ENCODE data around the gene FGD4.
A peak's percentile ranks its signal among the peaks of the same experiment; 100 is the strongest.

Gene FGD4

DNA sequence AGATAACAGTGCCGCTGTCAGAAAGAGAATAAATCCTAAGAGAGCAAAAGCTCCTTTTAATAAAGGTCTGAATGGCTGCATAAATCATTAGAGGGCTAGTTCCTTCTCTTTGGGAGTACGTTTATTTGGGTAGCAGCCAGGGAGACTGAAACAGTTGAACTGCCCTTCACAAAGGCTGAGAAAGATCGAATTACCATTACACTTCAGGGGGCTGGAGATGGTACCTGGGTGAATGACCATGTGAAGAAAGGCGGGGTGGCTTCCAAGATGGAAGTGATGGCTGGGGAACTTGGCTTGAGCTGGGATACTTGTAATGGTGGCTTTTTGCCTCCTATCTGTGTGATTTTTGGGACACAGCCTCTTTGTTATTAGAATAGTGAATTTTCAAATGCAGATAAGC, 1.7 kb upstream of the FGD4 start:
- Mint-ChIP-seq H3K36me3 (no peaks in the 10 kb centered on the region), H3K9me3 (no peaks in the 10 kb centered on the region), H3K27ac (no peak overlapping the region)

DNA sequence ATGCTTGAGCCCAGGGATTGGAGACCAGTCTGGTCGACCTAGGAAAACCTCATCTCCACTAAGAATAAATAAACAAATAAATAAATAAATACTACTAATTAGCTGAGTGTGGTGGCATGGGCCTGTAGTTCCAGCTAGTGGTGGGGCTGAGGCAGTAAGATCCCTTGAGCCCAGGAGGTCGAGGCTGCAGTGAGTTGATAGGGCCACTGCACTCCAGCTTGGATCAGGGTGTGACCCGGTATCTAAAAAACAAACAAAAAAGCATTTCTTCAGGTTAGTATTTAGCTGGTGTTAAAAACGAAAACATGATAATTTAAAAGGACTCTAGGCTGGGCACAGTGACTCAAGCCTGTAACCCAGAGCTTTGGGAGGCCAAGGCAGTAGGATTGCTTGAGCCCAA, 1.2 kb upstream of the FGD4 start:
- Mint-ChIP-seq H3K4me1 (peaks cover 19% of the 10 kb centered on the region), H3K4me3 (no peak overlapping the region), H3K27me3 (peaks cover 35% of the 10 kb centered on the region), H3K9me3 (no peaks in the 10 kb centered on the region), H3K27ac (no peak overlapping the region), H3K36me3 (no peaks in the 10 kb centered on the region)
- no peak for ATAC-seq

More for the DNA sequence above, 1.7 kb upstream of the FGD4 start:
- no peak for ATAC-seq
- peaks cover 15% of the 10 kb centered on the region for H3K4me1 Mint-ChIP-seq
- H3K27me3 Mint-ChIP-seq, result peaks cover 36% of the 10 kb centered on the region
- no peak overlapping the region for H3K4me3 Mint-ChIP-seq

DNA sequence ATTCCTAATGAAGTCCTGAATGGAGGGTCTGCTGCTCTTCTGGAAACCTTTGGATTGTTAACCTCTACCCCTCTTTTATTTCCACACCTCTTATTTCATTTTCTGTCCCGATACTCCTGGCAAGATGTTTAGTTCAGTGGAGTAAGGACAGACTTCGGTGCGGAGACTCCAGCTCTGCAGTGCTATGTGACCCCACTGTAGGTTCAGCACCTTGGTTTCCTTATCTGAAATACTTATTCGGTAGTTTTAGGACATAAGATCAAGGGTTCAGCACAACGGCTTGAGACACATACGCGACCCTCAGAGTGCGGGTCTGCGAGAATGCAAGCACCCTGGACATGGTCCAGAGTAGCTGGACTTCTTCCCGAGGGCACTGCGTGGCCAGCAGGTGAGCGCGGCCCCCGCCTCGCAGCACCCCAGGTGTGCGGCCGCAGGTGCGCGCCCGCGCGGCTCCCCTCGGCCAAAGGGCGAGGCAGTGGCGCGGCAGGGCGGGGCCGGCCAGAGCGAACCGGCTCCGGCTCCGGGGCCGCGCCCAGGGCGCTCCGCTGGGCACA, 465 bp upstream of the FGD4 start:
- H3K4me3 Mint-ChIP-seq, result peak overlapping the region; percentile 96
- no peaks in the 10 kb centered on the region for H3K9me3 Mint-ChIP-seq

DNA sequence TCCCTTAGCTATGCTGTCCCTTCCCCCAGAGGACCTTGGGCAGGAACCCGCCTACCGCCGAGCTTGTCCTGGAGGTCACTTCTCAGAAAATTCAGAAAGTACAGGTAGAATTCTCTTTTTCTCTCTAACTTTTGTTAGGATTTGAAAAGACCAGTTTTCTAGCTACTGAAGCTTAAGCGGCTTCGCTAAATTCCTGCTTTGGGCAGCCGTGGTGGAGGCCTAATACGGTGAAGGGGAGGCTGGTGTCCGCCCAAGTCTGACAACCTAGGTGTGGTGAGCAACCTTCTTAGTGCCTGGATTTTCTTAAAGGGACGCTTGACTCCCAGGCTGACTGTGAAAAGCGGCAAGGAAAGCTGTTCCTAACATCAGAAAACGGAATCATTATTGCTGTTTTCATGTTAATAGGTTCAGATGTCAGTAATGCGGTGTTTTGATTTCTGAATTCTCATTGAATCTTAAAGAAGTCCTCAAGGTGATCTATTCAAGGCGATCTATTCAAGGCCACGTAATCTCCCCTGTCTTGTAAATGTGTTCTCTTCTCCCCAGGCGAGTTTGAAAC, 835 bp downstream of the FGD4 start:
- no peak for ATAC-seq
- Mint-ChIP-seq H3K4me1 (peaks cover 19% of the 10 kb centered on the region), H3K9me3 (no peaks in the 10 kb centered on the region), H3K36me3 (no peaks in the 10 kb centered on the region), H3K27me3 (peaks cover 35% of the 10 kb centered on the region), H3K4me3 (peak overlapping the region; percentile 96), H3K27ac (no peak overlapping the region)

More for the DNA sequence above, 465 bp upstream of the FGD4 start:
- H3K4me1 Mint-ChIP-seq, result peaks cover 19% of the 10 kb centered on the region
- H3K27ac Mint-ChIP-seq, result peak overlapping the region; percentile 56
- H3K27me3 Mint-ChIP-seq, result peaks cover 35% of the 10 kb centered on the region
- H3K36me3 Mint-ChIP-seq, result no peaks in the 10 kb centered on the region
- no peak for ATAC-seq

DNA sequence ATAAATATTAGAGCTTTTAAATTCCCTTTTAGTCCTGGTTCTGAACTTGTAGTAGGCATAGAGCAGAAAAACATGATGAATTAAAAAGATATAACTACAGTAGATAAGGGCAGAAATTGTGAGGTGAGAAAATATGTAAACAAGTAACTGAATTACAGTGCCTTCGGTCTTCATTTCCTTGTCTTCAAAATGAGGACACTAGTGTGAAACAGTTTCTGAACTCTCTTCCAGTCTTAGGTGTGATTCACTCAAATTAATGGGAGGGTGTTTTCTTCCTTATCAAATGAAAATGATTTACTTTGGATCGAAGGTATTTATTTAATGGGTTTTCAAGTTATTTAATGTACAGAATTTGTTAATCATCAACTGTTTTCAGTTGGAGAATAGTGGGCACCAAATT, 1.5 kb downstream of the FGD4 start:
- Mint-ChIP-seq H3K36me3 (no peaks in the 10 kb centered on the region), H3K27ac (no peak overlapping the region), H3K27me3 (peaks cover 35% of the 10 kb centered on the region), H3K4me1 (peaks cover 19% of the 10 kb centered on the region), H3K9me3 (no peaks in the 10 kb centered on the region), H3K4me3 (no peak overlapping the region)
- no peak for ATAC-seq

DNA sequence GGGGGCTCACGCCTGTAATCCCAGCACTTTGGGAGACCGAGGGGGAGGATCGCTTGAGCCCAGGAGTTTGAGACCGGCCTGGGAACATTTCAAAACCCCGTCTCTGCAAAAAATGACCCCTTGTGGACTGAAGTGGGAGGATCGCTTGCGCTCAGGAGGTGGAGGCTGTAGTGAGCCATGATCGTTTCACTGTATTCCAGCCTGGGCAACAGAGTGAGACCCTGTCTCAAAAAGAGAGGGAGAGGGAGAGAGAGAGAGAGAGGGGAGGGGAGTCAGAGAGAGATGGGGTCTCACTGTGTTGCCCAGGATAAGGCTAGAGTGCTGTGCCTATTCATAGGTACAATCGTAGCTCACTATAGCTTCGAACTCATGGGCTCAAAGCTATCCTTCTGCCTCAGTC, 2.8 kb downstream of the FGD4 start:
- Mint-ChIP-seq H3K4me1 (peaks cover 19% of the 10 kb centered on the region), H3K9me3 (no peaks in the 10 kb centered on the region), H3K27me3 (peaks cover 37% of the 10 kb centered on the region), H3K36me3 (no peaks in the 10 kb centered on the region), H3K27ac (no peak overlapping the region), H3K4me3 (no peak overlapping the region)
- ATAC-seq, result no peak

DNA sequence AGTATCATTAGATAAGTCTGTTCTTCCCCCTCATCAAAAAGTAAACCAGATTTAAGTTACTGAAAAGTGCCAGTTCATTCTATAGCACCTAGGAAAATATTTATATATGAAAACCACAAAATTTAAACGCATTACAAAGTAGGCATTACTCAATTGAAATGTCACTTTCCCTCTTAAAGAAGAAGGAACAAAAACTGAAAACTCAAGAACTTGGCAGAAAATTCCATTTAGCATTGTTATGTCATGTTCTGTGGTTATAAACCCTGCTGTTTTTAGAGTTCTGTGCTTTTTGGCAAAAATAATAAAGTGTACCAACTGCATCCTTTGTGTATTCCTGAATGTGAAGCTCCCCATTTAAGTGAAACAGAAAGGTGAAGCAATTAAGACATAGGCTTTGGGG, 3.6 kb downstream of the FGD4 start:
- no peaks in the 10 kb centered on the region for H3K9me3 Mint-ChIP-seq
- H3K36me3 Mint-ChIP-seq, result no peaks in the 10 kb centered on the region
- H3K27ac Mint-ChIP-seq, result no peak overlapping the region
- peaks cover 19% of the 10 kb centered on the region for H3K4me1 Mint-ChIP-seq
- no peak for ATAC-seq
- H3K27me3 Mint-ChIP-seq, result peaks cover 38% of the 10 kb centered on the region
- H3K4me3 Mint-ChIP-seq, result no peak overlapping the region

DNA sequence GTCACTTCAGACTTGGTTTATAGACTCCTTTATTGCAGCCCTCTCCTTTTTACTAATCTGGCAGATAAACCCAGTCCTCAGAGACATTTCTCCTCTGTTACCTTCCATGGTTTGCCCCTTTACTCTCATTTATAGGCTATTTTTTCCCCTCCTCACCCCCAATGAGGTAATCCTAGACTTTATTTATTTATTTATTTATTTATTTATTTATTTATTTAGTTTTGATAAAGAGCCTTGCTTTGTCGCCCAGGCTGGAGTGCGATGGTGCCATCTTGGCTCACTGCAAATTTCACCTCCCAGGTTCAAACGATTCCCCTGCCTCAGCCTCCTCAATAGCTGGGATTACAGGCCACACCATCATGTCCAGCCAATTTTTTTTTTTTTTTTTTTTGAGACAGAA, 8.4 kb downstream of the FGD4 start:
- H3K4me3 Mint-ChIP-seq, result no peak overlapping the region

DNA sequence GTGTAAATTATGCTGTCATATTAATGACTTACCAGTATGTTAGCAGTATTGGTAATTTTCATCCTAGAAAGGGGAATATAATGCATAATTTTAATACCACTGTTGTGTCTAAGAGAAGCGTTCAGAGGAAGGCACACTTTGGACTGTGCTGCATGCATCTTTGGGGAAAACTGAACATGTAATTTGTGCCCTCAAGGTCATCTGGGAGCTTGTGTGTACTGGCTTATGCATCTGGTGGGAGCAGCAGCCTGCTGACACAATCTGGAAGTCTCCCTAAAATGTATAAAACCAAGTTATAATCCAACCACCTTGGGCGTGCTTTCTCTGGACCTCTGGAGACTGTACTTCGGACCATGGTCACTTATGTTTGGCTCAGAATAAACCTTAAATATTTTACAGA, 14.1 kb downstream of the FGD4 start:
- Mint-ChIP-seq H3K4me1 (peaks cover 7% of the 10 kb centered on the region), H3K9me3 (no peaks in the 10 kb centered on the region), H3K36me3 (no peaks in the 10 kb centered on the region), H3K27ac (no peak overlapping the region), H3K4me3 (no peak overlapping the region), H3K27me3 (peaks cover 43% of the 10 kb centered on the region)
- no peak for ATAC-seq

More for the DNA sequence above, 8.4 kb downstream of the FGD4 start:
- Mint-ChIP-seq H3K27me3 (peaks cover 33% of the 10 kb centered on the region), H3K36me3 (no peaks in the 10 kb centered on the region), H3K9me3 (no peaks in the 10 kb centered on the region), H3K4me1 (peaks cover 10% of the 10 kb centered on the region), H3K27ac (no peak overlapping the region)
- ATAC-seq, result no peak

DNA sequence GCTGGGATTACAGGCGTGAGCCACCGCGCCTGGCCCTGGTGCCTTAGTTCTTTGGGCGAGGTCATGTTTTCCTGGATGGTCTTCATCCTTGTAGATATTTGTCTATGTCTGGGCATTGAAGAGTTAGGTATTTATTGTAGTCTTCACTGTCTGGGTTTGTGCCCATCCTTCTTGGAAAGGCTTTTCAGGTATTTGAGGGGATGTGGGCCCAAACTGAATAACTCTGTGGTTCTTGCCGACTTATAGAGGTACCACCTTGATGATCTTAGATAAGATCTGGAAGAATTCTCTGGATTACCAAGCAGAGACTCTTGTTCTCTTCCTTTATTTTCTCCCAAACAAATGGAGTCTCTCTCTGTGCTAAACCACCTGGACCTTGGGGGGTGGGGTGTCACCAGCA, 18.9 kb downstream of the FGD4 start:
- H3K27me3 Mint-ChIP-seq, result peaks cover 24% of the 10 kb centered on the region

DNA sequence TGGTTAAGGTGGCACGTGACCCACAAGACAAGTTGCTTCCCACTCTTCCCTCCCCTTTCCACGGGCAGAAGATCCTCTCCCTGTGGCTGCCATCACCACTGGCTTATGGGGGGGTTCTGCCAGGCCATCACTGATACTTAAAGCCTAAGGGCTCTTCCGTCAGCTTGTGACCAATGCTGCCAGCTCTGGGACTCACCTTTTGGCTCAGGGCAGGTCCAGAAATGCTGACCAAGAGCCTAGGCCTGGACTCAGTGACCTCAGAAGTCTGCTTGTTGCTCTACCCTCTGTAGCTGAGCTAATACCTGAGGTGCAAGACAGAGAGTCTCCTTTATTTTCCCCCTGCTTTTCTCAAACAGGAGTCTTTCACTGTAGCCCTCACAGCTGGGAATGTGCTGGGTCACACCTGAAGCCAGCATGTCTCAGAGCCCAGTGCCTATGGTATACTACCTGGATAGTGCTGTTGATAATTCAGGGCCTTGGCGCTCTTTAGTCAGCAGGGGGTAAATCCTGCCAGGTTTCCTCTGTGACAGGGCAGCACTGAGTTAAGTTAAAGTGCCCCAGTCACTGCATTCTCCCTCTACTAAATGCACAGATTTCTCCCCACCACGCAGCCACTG, 19.7 kb downstream of the FGD4 start:
- no peaks in the 10 kb centered on the region for H3K36me3 Mint-ChIP-seq

More for the DNA sequence above, 18.9 kb downstream of the FGD4 start:
- no peak overlapping the region for H3K4me3 Mint-ChIP-seq
- H3K36me3 Mint-ChIP-seq, result no peaks in the 10 kb centered on the region
- H3K9me3 Mint-ChIP-seq, result no peaks in the 10 kb centered on the region
- ATAC-seq, result no peak
- H3K4me1 Mint-ChIP-seq, result no peaks in the 10 kb centered on the region
- H3K27ac Mint-ChIP-seq, result no peak overlapping the region

DNA sequence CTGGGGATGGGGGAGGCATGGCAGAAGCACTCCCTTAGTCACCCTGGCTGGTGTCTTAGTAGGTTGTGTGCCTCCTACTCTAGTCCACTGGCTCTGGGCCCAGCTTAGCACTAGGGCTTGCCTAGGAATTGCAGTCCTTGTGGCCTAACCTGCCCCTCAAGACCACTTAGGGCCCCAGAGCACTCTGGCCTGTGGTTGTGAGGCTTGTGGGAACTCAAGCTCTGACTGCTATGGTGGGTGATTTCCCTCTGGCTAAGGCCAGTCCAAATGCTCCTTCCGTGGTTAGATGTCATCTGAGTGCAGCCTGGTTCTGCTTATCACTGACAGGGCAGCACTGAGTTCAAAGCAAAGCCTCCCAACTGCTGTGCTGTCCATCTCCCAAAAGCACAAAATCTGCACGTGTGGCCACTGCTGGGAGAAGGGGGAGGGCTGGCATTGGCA, 20.2 kb downstream of the FGD4 start:
- Mint-ChIP-seq H3K4me1 (no peaks in the 10 kb centered on the region), H3K4me3 (no peak overlapping the region), H3K27me3 (peaks cover 24% of the 10 kb centered on the region), H3K9me3 (peaks cover 2% of the 10 kb centered on the region), H3K27ac (no peak overlapping the region), H3K36me3 (no peaks in the 10 kb centered on the region)
- ATAC-seq, result peak; percentile 53

More for the DNA sequence above, 19.7 kb downstream of the FGD4 start:
- ATAC-seq, result no peak
- no peak overlapping the region for H3K27ac Mint-ChIP-seq
- H3K27me3 Mint-ChIP-seq, result peaks cover 24% of the 10 kb centered on the region
- H3K4me3 Mint-ChIP-seq, result no peak overlapping the region
- H3K9me3 Mint-ChIP-seq, result no peaks in the 10 kb centered on the region
- no peaks in the 10 kb centered on the region for H3K4me1 Mint-ChIP-seq

DNA sequence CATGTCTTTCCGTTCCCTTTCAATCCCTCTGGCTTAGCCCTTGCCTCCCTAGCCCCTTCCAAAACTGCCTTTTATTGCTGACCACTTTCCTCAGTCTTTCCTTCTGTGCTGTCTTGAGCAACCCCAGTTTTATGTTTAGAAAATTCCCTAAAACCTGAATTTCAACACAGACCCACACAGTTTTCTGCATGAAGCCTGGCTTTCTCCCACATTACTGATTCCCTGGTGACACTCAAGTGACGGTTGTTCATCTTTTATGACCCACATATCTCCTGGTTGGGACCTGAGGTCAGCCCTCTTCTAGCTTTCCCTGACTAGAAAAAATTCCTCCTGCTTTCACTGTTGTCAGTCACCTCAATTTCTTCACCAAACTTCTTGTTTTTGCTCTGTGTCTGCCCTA, 21.0 kb downstream of the FGD4 start:
- H3K4me1 Mint-ChIP-seq, result no peaks in the 10 kb centered on the region
- peaks cover 17% of the 10 kb centered on the region for H3K27me3 Mint-ChIP-seq
- no peak for ATAC-seq
- peaks cover 2% of the 10 kb centered on the region for H3K9me3 Mint-ChIP-seq
- no peaks in the 10 kb centered on the region for H3K36me3 Mint-ChIP-seq
- H3K27ac Mint-ChIP-seq, result no peak overlapping the region
- no peak overlapping the region for H3K4me3 Mint-ChIP-seq

DNA sequence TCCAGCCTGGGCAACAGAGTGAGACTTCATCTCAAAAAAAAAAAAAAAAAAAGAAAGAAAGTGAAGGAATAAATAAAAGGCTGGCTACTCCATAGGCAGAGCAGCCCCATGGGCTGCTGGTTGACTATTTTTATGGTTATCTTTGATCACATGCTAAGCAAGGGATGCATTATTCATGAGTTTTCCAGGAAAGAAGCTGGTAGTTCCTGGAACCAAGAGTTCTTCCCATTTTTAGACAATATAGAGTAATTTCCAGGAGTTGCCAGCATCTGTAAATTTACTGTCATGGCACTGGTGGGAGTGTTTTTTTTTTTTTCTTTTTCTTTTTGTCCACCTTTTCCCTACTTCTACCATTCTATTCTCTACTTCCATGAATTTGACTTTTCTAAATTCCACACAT, 24.2 kb downstream of the FGD4 start:
- H3K27ac Mint-ChIP-seq, result no peak overlapping the region
- peaks cover 8% of the 10 kb centered on the region for H3K36me3 Mint-ChIP-seq
- H3K9me3 Mint-ChIP-seq, result peaks cover 16% of the 10 kb centered on the region
- peaks cover 15% of the 10 kb centered on the region for H3K27me3 Mint-ChIP-seq
- ATAC-seq, result no peak
- no peaks in the 10 kb centered on the region for H3K4me1 Mint-ChIP-seq
- no peak overlapping the region for H3K4me3 Mint-ChIP-seq

DNA sequence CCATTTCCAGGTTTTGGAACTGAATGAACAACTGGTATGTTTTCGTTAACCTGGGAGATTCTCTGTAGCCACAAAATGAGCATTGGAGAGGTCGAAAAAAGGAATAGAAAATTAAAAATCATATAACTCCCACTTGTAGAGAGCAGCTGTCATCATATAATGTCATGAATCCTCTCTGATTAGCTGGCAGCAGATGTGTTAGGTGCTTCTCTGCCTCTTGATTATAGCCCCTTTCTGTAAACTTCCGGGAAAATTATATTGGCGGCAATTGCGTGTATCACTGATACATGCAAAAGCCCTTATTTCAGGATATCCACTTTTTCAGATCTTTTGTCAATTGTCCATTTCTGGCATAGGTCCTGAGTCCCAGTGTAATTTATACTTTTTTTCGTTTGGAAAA, 31.7 kb downstream of the FGD4 start:
- peaks cover 8% of the 10 kb centered on the region for H3K36me3 Mint-ChIP-seq
- H3K9me3 Mint-ChIP-seq, result peaks cover 18% of the 10 kb centered on the region
- H3K27ac Mint-ChIP-seq, result no peak overlapping the region
- H3K27me3 Mint-ChIP-seq, result peaks cover 14% of the 10 kb centered on the region
- no peak overlapping the region for H3K4me3 Mint-ChIP-seq
- no peaks in the 10 kb centered on the region for H3K4me1 Mint-ChIP-seq
- no peak for ATAC-seq
